GM19238 (cell line): Measurements from ENCODE around the gene GSAP.
"Not testable (repeated sequence)": the region's sequence is repeated elsewhere in the genome, so short reads cannot be mapped to it uniquely, and the experiment has no call there.

Experiments
- DNase-seq: peaks from one replicate; pipeline ENCODE4 v3.0.0; 2011; ENCODE audit warnings: low spot score; ENCODE audit not compliant: insufficient read length

Gene GSAP

GRCh38 chr7:77362905-77363304 lies 53.2 kb downstream of the GSAP start:
- no peak for DNase-seq

- DNase-seq = no peak
These were observed 55.2 kb downstream of the GSAP start for GRCh38 chr7:77360969-77361368.

DNA sequence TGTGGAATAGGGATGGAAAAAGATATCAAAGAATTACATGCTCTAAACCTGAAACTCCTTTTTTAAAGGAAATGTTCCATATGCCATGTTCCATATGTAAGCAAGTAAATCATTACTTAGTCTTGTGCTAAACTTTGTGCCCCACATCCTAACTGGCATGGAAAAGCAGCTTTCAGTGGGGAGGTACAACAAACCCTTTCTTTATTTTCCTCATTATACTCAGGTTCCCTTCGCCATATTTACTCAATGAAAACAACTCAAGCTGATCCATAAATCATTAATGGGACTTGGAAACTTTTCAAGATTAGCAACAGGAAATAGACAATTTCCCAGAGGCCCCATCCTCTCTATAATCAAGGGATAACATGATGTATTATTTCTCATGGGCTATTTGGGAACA lies 56.0 kb downstream of the GSAP start:
- no peak for DNase-seq

DNA sequence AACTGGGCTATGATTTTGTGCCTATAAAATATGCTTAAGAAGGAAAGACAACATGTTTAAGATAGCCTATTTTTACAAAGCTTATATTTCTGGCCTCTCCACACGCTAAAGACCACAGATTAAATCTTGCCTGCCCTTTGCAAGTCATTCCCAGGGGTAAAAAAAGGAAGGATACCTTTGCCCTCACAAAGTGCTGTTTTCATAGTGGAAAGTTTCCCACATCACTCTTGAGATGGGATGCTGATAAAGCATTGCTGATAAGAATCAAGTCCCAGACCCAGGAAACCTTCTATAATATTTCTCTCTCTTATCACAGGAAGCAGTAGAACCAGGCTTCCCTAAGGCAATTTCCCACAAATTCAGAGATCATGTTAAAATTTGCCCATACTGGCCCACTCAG lies 56.5 kb downstream of the GSAP start:
- DNase-seq = no peak

GRCh38 chr7:77354914-77355313 lies 61.2 kb downstream of the GSAP start:
- DNase-seq = no peak

DNA sequence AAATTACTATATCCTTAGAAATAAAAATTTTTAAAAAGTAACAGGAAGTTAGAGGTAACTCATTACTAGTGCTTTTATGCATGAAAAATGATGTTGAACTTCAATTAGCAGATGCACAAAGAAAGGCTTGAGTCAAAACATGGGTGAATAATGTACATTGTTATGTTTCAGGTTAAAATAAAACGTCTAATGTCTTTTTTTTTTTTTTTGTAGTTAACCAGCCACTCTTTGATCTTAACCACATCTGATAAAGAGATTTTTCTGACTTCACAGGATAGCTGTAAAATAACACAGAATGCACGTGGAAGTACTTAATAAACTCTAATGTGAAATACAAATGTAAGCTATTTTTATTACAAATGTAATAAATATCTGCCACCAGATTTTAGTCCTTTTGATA lies 61.7 kb downstream of the GSAP start:
- no peak for DNase-seq

- no peak for DNase-seq
These were observed 62.2 kb downstream of the GSAP start for GRCh38 chr7:77353911-77354310.

DNA sequence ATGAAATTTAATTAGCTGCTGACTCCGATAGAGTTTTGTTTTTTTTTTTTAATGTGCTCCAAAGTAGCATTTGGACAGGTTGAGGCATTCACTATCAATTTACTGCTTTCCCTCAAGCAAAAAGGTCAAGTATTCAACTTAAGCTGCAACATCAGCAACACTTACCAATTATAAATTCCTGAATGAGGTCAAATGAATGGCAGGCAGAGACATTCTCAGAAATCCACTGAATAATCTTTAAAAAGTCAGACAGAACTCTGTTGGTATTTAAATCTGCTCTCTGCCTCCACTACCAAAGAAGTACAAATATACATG lies 62.8 kb downstream of the GSAP start:
- no peak for DNase-seq

DNA sequence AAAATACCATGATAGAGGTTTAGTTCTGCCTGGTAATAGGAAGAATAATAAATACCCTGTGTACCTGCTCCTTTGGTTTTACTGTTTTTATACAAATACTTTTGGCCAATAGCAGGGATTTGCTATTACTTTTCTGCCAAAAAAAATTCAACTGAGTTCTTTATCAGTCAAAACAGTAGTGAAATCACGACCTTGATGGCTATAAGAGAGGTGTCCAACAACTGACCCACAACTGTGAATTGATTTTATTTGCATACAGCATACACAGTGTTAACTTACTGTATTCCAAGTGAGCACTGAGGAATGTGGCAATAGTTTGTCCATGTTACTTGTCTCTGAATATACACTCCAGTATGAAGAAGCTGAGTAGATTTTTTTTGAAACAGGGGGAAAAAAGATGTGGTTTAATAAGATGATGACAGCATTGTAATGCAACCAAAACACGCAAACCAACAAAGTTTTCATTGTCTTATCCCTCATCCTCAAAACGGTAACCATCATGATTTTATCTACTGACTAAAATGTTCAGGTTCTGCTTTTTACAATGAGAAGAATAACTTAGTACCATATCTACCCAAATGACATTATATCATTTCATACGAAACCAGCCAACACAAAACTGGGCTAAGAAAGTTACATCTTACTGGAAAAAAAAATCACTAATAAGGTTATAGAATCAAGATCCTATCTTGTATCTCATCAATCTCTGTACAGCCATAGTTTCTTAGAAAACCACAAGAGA lies 63.3 kb downstream of the GSAP start:
- DNase-seq = no peak

DNA sequence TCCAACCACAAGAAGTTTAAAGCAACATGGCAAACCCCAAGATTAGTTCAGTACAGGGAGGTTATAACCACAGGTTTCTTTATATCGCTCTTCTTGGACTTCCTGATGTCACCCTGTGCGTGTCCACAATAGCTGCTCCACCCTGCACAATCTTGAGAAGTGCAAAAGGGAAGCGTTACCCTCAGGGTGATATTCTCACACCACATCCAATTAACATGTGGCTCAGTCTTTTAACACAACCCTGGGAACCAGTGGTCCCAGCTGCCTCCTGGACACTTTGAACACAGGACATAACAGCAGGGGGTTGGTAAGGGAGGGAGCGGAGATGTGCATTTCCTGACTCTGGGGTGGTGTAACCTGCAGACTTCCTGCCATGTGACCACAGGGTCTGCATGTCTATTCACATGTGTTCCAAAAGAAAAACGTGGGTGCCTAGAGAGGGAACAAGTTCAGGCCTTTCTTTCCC lies 64.6 kb downstream of the GSAP start:
- DNase-seq = peak; percentile 56

GRCh38 chr7:77349141-77349540 lies 67.0 kb downstream of the GSAP start:
- DNase-seq = no peak

DNA sequence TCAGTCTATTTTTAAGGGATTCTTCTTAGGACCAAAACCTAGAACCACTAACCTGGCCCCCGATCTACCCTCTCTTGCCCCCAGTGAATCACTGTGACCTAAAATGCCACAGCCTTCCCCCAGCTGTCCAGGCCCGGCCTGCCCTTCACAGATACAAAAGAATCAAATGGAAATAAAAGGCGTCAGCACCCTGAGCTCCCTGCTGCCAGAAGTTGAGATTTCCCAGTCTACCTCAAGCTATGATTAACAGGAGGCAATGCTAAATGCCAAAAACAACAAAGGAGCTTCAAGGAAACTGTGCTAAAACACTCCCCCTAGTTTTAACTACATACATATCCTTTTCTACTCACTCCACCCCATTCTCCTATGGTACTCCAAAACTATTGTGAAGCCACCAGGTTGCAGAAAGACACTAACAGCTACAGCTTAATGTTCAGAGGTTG lies 67.8 kb downstream of the GSAP start:
- no peak for DNase-seq

GRCh38 chr7:77346441-77346840 lies 69.7 kb downstream of the GSAP start:
- no peak for DNase-seq

GRCh38 chr7:77345426-77345825 lies 70.7 kb downstream of the GSAP start:
- DNase-seq = not testable (repeated sequence)

DNA sequence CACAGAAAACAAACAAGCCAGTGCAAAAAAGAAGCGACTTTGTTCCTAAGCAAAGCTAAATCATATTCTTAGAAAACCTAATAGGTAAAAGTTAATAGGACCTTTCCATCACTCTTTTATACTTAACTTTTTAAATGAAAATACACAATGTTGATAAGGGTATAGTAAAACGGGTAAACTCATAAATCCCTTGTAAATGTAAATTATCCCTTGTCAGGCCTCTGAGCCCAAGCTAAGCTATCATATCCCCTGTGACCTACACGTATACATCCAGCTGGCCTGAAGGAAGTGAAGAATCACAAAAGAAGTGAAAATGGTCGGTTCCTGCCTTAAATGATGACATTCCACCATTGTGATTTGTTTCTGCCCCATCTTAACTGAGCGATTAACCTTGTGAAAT lies 76.4 kb downstream of the GSAP start:
- DNase-seq = no peak

GRCh38 chr7:77338883-77339629 lies 77.1 kb downstream of the GSAP start:
- DNase-seq = no peak

GRCh38 chr7:77338260-77338659 lies 77.9 kb downstream of the GSAP start:
- DNase-seq = no peak

GRCh38 chr7:77337456-77337990 lies 78.6 kb downstream of the GSAP start:
- DNase-seq = no peak

DNA sequence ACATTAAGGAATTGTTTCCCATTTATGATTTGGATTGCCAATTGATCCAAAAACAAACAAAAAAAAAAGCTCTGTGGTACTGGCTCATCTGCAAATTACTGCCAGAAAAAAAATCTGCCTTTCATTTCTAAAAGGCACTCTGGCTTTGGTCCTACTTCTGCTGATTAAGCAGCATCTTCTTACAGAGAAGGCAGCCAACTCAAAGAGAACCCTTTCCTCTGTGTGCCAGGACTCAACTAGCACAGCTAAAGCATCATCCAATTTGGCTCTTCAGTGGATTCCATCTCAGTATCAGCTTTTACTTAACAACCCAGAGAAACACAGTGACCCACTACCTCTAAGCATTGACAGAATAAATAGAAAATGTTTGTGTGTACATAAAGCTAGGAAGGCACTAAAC lies 80.6 kb downstream of the GSAP start:
- no peak for DNase-seq

DNA sequence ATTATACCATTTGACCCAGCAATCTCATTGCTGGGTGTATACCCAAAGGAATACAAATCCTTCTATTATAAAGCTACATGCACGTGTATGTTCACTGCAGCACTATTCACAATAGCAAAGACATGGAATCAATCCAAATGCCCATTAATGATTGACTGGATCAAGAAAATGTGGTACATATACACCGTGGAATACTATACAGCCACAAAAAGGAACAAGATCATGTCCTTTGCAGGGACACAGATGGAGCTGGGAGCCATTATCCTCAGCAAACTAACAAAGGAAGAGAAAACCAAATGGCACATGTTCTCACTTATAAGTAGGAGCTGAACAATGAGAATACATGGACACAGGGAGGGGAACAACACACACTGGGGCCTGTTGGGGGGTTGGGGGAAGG lies 82.1 kb downstream of the GSAP start:
- not testable (repeated sequence) for DNase-seq

GRCh38 chr7:77331938-77332695 lies 84.0 kb downstream of the GSAP start:
- peak; percentile 66 for DNase-seq
